GM18517 (cell line): ENCODE measurements around the gene HIC2.
"Not testable (repeated sequence)": the region's sequence is repeated elsewhere in the genome, so short reads cannot be mapped to it uniquely, and the experiment has no call there.

Source experiments
- ATAC-seq: cut with Tn5 transposase; IDR thresholded peaks from one replicate; pipeline ENCODE4 v1.9.1; 2021; ENCODE audit warnings: mild to moderate bottlenecking, moderate library complexity; ENCODE audit not compliant: unreplicated experiment

HIC2 gene

GRCh38 chr22:21449531-21450319 lies 32.6 kb downstream of the HIC2 start:
- ATAC-seq: no peak

- ATAC-seq: no peak
Observed at GRCh38 chr22:21450320-21450831, 33.2 kb downstream of the HIC2 start.

- no peak for ATAC-seq
Observed at GRCh38 chr22:21450858-21451353, 33.7 kb downstream of the HIC2 start.

- no peak for ATAC-seq
Observed at GRCh38 chr22:21451545-21452520, 34.7 kb downstream of the HIC2 start.

- ATAC-seq: not testable (repeated sequence)
Observed at GRCh38 chr22:21452666-21453065, 35.5 kb downstream of the HIC2 start.

GRCh38 chr22:21454998-21455333 lies 37.8 kb downstream of the HIC2 start:
- ATAC-seq: not testable (repeated sequence)

GRCh38 chr22:21455334-21456089 lies 38.3 kb downstream of the HIC2 start:
- no peak for ATAC-seq

- ATAC-seq: no peak
Observed at GRCh38 chr22:21457023-21457787, 40.0 kb downstream of the HIC2 start.

- ATAC-seq: not testable (repeated sequence)
Observed at GRCh38 chr22:21462672-21463071, 45.5 kb downstream of the HIC2 start.

GRCh38 chr22:21467337-21468193 lies 50.4 kb downstream of the HIC2 start, which contains the start of gene TMEM191C:
Gene TMEM191C, plus strand, starts transcription at chr22:21467387. Its CDS starts 73 bp downstream, at chr22:21467460.
- ATAC-seq: peak; percentile 23

GRCh38 chr22:21468194-21469096 lies 51.3 kb downstream of the HIC2 start:
- peak; percentile 85 for ATAC-seq

GRCh38 chr22:21469097-21469994 lies 52.2 kb downstream of the HIC2 start:
- peak; percentile 4 for ATAC-seq

- not testable (repeated sequence) for ATAC-seq
Observed at GRCh38 chr22:21472984-21473383, 55.8 kb downstream of the HIC2 start.

- ATAC-seq: not testable (repeated sequence)
Observed at GRCh38 chr22:21473664-21474063, 56.5 kb downstream of the HIC2 start.

- not testable (repeated sequence) for ATAC-seq
Observed at GRCh38 chr22:21484039-21484438, 66.9 kb downstream of the HIC2 start.

- not testable (repeated sequence) for ATAC-seq
Observed at GRCh38 chr22:21487723-21488122, 70.6 kb downstream of the HIC2 start.
